K562 (cell line): ENCODE data around the gene TMEM234. TPM values are rescaled to one million over a fixed set of nuclear protein-coding genes. Genes with fewer than 3 reads are reported as not detected.
A peak's percentile ranks its signal among the peaks of the same experiment; 100 is the strongest.

Experiments used
- MITF ChIP-seq: IDR thresholded peaks from 2 replicates; pipeline ENCODE4 v1.6.1; 2014; ENCODE audit warnings: antibody characterized with exemption
- MYBL2 ChIP-seq, 2 experiments: fragments of 450-650 bp in 1 of 2; sonication (generic) in 1 of 2; formaldehyde crosslinking in 1 of 2; IDR thresholded peaks; 2 replicates each; pipeline versions ENCODE4 v1.6.1 to v1.8.1; 2017 to 2022; ENCODE audit warnings: borderline replicate concordance in 1 of 2, inconsistent platforms in 1 of 2, low read depth in 1 of 2, mild to moderate bottlenecking in 1 of 2, missing genetic modification reagents in 1 of 2, moderate library complexity in 1 of 2
- PBX2 ChIP-seq, 2 experiments: IDR thresholded peaks in 1 of 2; conservative IDR thresholded peaks in 1 of 2; 2 replicates each; pipeline ENCODE4 v1.6.1; 2016; ENCODE audit warnings: low read depth in 2 of 2, mild to moderate bottlenecking in 1 of 2, missing compliant biosample characterization in 1 of 2, missing genetic modification characterization in 1 of 2, moderate library complexity in 1 of 2
- PCBP2 ChIP-seq: fragments of 200-400 bp; formaldehyde crosslinking; IDR thresholded peaks from 2 replicates; pipeline ENCODE4 v1.6.1; 2018; ENCODE audit warnings: low read length, low read depth, mild to moderate bottlenecking, moderate library complexity; ENCODE audit not compliant: poor library complexity, severe bottlenecking
- SRF ChIP-seq, 2 experiments: fragments of 250-450, 450-650 bp in 1 of 2; sonication (Bioruptor Pico) in 1 of 2; sonication (generic) in 1 of 2; formaldehyde crosslinking; IDR thresholded peaks; 2 replicates each; pipeline versions ENCODE4 v1.5.0 to v1.5.1; 2020 to 2022; ENCODE audit warnings: mild to moderate bottlenecking in 1 of 2, missing genetic modification reagents in 1 of 2
- USF2 ChIP-seq: sonication (generic); formaldehyde crosslinking; IDR thresholded peaks from 2 replicates; pipeline ENCODE4 v1.5.0; 2020; ENCODE audit warnings: missing genetic modification reagents
- ZBTB40 ChIP-seq, 2 experiments: fragments of 450-650 bp in 1 of 2; sonication (generic) in 1 of 2; formaldehyde crosslinking in 1 of 2; IDR thresholded peaks; 2 replicates each; pipeline versions ENCODE4 v1.7.1 to v1.9.0; 2016 to 2022; ENCODE audit warnings: inconsistent platforms in 1 of 2, mild to moderate bottlenecking in 1 of 2, missing genetic modification reagents in 1 of 2
- ZNF232 ChIP-seq: sonication (generic); formaldehyde crosslinking; IDR thresholded peaks from 2 replicates; pipeline ENCODE4 v1.8.0; 2022; ENCODE audit warnings: mild to moderate bottlenecking, missing genetic modification reagents
- polyA plus RNA-seq, 8 experiments: library from polyadenylated mRNA; depleted of rRNA in 4 of 8; stranded (reverse) in 5 of 8; unstranded in 3 of 8; fragments of >200 nt; fragmentation: Nextera tagmentation in 2 of 8; fragmentation: Illumina TruSeq in 1 of 8; extraction: Ambion mirVana in 2 of 8; extraction: Trizol in 1 of 8; gene quantifications; 2 replicates each; pipeline versions ENCODE4 v1.2.1 to v1.2.3, GENCODE V29; 2011 to 2014; ENCODE audit warnings: inconsistent platforms in 1 of 8, missing spikeins in 1 of 8
- total RNA-seq, 7 experiments: library from RNA; depleted of rRNA in 6 of 7; stranded (reverse); fragments of >200 nt in 6 of 7; fragmentation: Illumina TruSeq in 2 of 7; extraction: Trizol in 2 of 7; gene quantifications; 2 replicates each; pipeline versions ENCODE4 v1.2.1 to v1.2.3, GENCODE V29; 2011 to 2021; ENCODE audit warnings: low replicate concordance in 1 of 7

Gene TMEM234
- total and polyA plus RNA-seq, 9 of the 15 experiments (the other 6 are each of a cell fraction or from before 2014, with no cell fraction given) = 5.0 to 12.9 (median 7.6) TPM

GRCh38 chr1:32179443-32180185 lies 42.5 kb downstream of the TMEM234 start, which contains the start of gene TXLNA (continued):
- TF ChIP-seq PBX2 (CRISPR knock-in tag; IDR thresholded peaks at IDR 0.05; ENCODE audit: low read depth) = no peak; the same call in 1 of the 2 replicates
- TF ChIP-seq PBX2 (tag; conservative IDR thresholded peaks at IDR 0.05; ENCODE audit: low read depth) = no peak; the same call in 1 of the 2 replicates
- TF ChIP-seq MITF = peak; percentile 46; the same call in 1 of the 2 replicates
- TF ChIP-seq ZBTB40 (IDR thresholded peaks at IDR 0.05) = peak; percentile 81
- TF ChIP-seq ZBTB40 (CRISPR knock-in tag; IDR thresholded peaks at IDR 0.05) = no peak
- TF ChIP-seq PCBP2 = no peak
- peak in 1 of 2 experiments; percentile 67; a peak in 2 of 4 replicates for TF ChIP-seq SRF (CRISPR knock-in tag; IDR thresholded peaks at IDR 0.05)
- TF ChIP-seq USF2 (CRISPR knock-in tag) = 0 out of 2 replicates have a peak, but pooled peaks have one; percentile 43
- TF ChIP-seq ZNF232 (CRISPR knock-in tag) = no peak
- TF ChIP-seq MYBL2 (IDR thresholded peaks at IDR 0.05; ENCODE audit: low read depth) = peak; percentile 41; the same call in 1 of the 2 replicates
- TF ChIP-seq MYBL2 (CRISPR knock-in tag; IDR thresholded peaks at IDR 0.05; ENCODE audit: borderline replicate concordance) = no peak
